Rectal smooth muscle tissue (tissue), 1 donor: Measurements from ENCODE around the gene SF3A1.

Source experiments
- H3K27ac ChIP-seq: one replicate; pipeline ENCODE4 v1.7.0; 2013; ENCODE audit warnings: low read depth, low read length, inconsistent platforms
- H3K27me3 ChIP-seq: one replicate; pipeline ENCODE4 v1.7.0; 2013; ENCODE audit warnings: low read length; ENCODE audit not compliant: control insufficient read depth, insufficient read depth
- H3K36me3 ChIP-seq: one replicate; pipeline ENCODE4 v1.7.0; 2013; ENCODE audit warnings: low read length; ENCODE audit not compliant: control insufficient read depth, insufficient read depth
- H3K4me1 ChIP-seq: one replicate; pipeline ENCODE4 v1.7.0; 2013; ENCODE audit warnings: low read length; ENCODE audit not compliant: control insufficient read depth, insufficient read depth
- H3K4me3 ChIP-seq: one replicate; pipeline ENCODE4 v1.7.0; 2013; ENCODE audit warnings: low read length
- H3K9ac ChIP-seq: one replicate; pipeline ENCODE4 v1.7.0; 2013; ENCODE audit warnings: low read length

SF3A1 gene

DNA sequence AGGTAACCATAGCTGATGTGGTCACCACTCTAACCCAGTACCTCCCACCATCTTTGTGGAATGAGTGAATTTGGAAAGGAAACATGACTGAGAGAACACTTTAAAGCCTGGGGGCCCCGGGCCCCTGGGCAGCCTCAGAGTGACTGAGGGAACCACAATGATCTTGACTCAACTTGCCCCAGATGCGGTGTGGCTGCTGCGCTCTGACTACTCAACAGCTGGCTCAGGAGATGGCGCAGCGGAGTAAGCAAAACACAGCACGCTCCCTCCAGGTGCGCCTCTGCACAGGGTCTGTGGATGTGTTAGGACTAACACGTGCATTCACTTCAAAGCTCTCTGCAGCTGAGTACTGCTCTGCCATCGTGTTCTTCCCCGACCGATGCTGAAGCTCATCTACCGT lies 24.6 kb upstream of the SF3A1 start:
- H3K27ac ChIP-seq = no peak overlapping the region

DNA sequence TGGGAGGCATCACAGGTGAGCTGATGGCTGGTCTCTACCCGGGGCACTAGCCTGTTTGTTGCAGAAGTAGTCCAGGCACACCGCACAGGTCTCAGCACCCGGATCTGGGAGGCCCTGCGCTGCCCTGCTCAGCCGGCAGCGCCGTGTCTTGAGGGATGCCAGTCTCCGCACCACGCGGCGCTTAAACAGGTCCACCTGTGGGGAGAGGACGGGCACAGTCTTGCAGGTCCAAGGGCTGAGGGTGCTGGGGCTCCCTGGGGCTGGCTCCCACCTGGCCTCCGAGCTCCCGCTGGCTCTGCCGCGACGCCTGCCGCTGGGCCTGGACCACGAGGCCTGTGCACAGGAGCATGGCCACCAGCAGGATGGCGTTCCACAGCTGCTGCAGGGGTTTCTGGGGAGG lies 23.3 kb upstream of the SF3A1 start:
- H3K36me3 ChIP-seq = peaks cover 2% of the 10 kb centered on the region
- no peaks in the 10 kb centered on the region for H3K4me1 ChIP-seq
- H3K9ac ChIP-seq = no peak overlapping the region
- no peak overlapping the region for H3K27ac ChIP-seq
- no peak overlapping the region for H3K4me3 ChIP-seq
- no peaks in the 10 kb centered on the region for H3K27me3 ChIP-seq

More for the DNA sequence above, 24.6 kb upstream of the SF3A1 start:
- Histone ChIP-seq H3K9ac (no peak overlapping the region), H3K36me3 (peaks cover 2% of the 10 kb centered on the region), H3K4me3 (no peak overlapping the region), H3K27me3 (no peaks in the 10 kb centered on the region), H3K4me1 (peaks cover 2% of the 10 kb centered on the region)

DNA sequence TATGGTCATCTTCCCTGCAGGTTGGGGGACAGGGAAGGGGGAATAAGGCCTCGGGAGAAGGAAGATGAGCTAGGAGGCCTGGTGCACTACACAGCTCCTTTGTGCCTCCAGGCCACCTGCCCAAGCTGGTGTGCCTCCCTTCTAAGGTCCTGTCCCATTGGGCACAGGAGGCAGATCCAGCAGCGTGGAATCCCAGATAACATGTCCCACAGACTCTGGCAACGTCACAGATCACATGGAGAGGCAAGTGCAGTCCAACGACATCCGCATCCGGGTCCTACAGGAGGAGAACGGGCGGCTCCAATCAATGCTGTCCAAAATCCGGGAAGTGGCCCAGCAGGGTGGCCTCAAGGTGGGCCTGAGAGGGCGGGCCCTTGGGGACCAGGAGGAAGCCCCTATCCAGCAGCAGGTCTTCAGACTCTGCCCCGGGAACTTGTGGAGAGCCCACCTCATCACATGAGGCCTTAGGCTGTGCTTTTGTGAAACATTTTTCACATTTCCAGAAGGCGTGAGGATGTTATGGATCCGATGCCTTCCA lies 18.7 kb upstream of the SF3A1 start:
- Histone ChIP-seq H3K27ac (no peak overlapping the region), H3K27me3 (no peaks in the 10 kb centered on the region), H3K9ac (no peak overlapping the region), H3K4me1 (no peaks in the 10 kb centered on the region), H3K4me3 (no peak overlapping the region), H3K36me3 (no peaks in the 10 kb centered on the region)

DNA sequence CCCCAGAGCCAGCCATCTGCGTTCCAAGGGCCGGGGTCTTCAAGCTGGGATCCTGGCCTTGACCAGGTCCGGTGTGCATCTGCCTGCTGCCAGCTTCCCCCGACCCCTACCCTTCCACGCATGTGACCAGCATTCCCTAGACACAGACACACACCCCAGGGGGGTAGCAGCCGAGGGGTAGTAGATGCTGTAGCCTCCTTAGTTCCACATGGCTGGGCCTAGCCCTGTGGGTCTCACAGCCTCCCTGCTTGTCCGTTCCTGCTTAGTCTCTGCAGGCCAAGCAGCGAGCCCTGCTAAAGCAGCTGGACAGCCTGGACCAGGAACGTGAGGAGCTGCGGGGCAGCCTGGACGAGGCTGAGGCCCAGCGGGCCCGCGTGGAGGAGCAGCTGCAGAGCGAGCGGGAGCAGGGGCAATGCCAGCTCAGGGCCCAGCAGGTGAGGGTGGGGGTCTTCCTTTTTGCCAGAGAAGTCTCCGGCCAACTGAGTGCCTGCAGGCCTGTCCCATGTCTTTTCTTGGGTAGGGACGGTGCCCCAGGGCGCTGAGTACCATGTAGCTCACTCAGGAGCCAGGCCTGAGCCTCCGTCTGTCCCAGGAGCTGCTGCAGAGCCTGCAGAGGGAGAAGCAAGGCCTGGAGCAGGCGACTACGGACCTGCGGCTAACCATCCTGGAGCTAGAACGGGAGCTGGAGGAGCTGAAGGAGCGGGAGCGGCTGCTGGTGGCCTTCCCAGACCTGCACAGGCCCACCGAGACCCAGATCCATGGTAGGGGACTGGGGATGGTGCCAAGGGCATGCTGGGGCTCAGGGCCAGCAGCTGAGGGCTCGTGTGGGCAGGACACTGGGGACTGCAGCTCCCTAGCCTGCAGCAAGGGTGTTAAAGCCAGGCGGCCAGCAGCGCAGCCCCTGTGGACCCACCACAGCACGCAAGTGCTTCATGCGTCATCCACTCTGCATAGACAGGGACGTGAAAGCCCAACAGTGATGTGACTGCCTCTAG lies 16.9 kb upstream of the SF3A1 start:
- Histone ChIP-seq H3K27ac (no peak overlapping the region), H3K4me3 (no peak overlapping the region), H3K9ac (no peak overlapping the region), H3K36me3 (no peaks in the 10 kb centered on the region), H3K4me1 (no peaks in the 10 kb centered on the region), H3K27me3 (no peaks in the 10 kb centered on the region)

DNA sequence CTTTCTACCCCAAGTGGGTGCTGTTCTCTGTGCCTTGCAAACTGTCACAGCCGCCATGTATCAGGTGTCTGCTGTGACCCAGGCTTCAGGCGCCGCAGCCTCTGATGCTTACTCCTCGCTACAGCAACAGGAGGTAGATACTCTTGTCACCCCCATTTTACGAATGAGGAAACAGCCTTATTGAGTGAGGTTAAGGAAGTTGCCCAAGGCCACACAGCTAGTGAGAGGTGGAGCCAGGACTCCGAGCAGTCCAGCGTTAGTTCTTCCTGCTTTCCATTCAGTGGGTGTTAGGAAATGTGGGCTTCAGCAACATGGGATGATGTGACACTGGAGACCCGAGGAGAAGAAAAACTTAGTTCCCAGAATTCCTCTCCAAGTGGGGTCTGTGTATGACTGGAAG lies 16.2 kb upstream of the SF3A1 start:
- H3K4me1 ChIP-seq = no peaks in the 10 kb centered on the region
- no peak overlapping the region for H3K27ac ChIP-seq

DNA sequence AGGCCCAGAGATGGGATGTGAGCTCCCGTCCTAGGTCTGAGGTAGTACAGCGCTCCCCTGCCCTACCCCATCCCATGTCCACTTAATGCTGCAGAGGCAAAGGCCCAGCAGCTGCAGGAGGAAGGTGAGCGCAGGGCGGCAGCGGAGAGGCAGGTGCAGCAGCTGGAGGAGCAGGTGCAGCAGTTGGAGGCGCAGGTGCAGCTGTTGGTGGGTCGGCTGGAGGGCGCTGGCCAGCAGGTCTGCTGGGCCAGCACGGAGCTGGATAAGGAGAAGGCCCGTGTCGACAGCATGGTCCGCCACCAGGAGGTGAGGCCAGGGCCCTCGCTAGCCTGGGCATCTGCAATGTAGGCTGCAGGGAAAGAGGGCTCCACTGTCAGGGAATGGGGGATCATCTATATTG lies 15.3 kb upstream of the SF3A1 start:
- no peaks in the 10 kb centered on the region for H3K27me3 ChIP-seq
- no peak overlapping the region for H3K9ac ChIP-seq
- H3K4me3 ChIP-seq = no peak overlapping the region
- H3K27ac ChIP-seq = no peak overlapping the region
- H3K36me3 ChIP-seq = no peaks in the 10 kb centered on the region
- H3K4me1 ChIP-seq = no peaks in the 10 kb centered on the region

More for the DNA sequence above, 16.2 kb upstream of the SF3A1 start:
- no peaks in the 10 kb centered on the region for H3K36me3 ChIP-seq
- H3K27me3 ChIP-seq = no peaks in the 10 kb centered on the region
- H3K9ac ChIP-seq = no peak overlapping the region
- no peak overlapping the region for H3K4me3 ChIP-seq

DNA sequence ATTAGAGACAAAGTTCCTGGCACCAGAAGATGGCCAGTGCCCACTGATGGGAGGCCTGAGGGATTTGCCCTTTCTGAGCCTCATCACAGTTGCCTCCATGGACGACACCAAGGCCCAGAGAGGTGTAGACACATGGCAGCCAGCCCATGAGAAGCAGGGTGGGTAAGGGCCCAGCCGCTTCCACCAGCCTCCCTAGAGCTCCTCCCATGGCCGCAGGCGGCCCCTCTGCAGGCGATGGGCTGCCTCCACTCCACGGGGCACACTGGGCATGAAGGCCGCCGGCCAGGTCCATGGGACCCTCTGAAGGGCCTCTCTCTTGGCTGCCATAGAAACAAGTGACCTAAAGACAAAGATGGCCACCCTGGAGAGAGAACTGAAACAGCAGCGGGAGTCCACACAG lies 14.6 kb upstream of the SF3A1 start:
- no peak overlapping the region for H3K9ac ChIP-seq

DNA sequence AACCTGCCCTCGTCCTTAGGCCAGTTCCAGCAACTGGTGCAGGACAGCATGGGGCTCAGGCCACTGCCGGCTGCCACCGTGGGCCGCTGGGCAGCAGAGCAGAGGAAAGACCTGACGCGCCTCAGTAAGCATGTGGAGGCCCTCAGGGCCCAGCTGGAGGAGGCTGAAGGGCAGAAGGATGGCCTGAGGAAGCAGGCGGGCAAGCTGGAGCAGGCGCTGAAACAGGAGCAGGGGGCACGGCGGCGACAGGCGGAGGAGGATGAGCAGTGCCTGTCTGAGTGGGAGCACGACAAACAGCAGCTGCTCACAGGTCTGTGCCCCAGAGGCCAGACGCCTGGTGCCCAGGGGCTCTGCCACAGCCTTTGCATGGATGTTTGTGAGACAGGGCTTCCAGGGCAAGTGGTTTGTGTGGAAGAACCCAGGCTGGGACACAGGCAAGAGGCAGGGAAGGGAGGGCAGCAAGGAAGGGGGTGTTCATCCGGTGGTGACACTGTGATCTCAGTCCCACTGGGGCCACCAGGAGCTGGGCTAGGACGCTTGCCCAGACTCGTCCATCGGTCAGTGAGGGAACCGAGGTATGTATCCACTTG lies 14.0 kb upstream of the SF3A1 start:
- no peak overlapping the region for H3K27ac ChIP-seq
- H3K9ac ChIP-seq = no peak overlapping the region
- H3K27me3 ChIP-seq = no peaks in the 10 kb centered on the region
- no peaks in the 10 kb centered on the region for H3K36me3 ChIP-seq
- no peak overlapping the region for H3K4me3 ChIP-seq
- no peaks in the 10 kb centered on the region for H3K4me1 ChIP-seq

More for the DNA sequence above, 14.6 kb upstream of the SF3A1 start:
- no peaks in the 10 kb centered on the region for H3K36me3 ChIP-seq
- H3K4me3 ChIP-seq = no peak overlapping the region
- no peaks in the 10 kb centered on the region for H3K4me1 ChIP-seq
- H3K27ac ChIP-seq = no peak overlapping the region
- no peaks in the 10 kb centered on the region for H3K27me3 ChIP-seq

DNA sequence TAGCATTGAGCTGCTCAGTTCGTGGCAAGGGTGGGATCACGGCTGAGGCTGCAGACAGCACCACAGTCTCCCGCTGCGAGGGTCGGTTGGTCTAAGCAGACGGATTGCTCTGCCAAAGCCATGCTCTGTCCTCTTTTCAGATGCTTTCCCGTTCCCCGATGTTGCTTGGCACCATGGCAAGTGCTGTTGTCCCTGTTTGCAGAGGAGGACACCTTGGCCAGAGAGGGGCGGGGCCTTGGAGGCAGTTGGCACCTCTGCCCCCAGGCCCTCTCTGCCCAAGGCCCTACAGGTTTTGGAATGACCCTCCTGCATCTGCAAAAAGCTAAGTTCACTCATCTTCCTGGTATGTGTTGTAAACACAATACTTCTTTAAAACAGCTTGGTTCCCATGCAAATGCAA lies 11.7 kb upstream of the SF3A1 start:
- no peak overlapping the region for H3K4me3 ChIP-seq
- H3K36me3 ChIP-seq = no peaks in the 10 kb centered on the region
- H3K27ac ChIP-seq = no peak overlapping the region
- no peaks in the 10 kb centered on the region for H3K4me1 ChIP-seq
- H3K27me3 ChIP-seq = no peaks in the 10 kb centered on the region
- H3K9ac ChIP-seq = no peak overlapping the region

DNA sequence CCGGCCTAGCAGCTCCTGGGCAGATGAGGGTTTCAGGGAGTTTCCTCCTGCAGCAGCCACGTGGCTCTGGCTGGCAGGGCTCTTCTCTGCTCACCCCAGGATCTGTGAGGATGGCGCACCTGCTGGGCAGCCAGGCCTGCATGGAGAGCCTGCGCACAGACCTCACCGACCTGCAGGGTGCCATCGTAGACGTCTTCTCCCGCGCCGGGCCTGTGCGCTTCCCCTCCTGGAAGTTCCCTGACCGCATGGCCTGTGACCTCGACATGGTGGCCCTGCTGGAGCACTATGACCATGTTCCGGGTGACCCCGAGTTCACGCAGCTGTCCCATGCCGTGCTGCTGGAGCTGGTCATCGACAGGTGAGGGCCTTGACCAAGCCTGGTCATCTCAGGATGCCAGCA lies 9.2 kb upstream of the SF3A1 start:
- Histone ChIP-seq H3K4me1 (no peaks in the 10 kb centered on the region), H3K36me3 (no peaks in the 10 kb centered on the region), H3K27me3 (no peaks in the 10 kb centered on the region), H3K4me3 (no peak overlapping the region), H3K9ac (no peak overlapping the region), H3K27ac (no peak overlapping the region)

DNA sequence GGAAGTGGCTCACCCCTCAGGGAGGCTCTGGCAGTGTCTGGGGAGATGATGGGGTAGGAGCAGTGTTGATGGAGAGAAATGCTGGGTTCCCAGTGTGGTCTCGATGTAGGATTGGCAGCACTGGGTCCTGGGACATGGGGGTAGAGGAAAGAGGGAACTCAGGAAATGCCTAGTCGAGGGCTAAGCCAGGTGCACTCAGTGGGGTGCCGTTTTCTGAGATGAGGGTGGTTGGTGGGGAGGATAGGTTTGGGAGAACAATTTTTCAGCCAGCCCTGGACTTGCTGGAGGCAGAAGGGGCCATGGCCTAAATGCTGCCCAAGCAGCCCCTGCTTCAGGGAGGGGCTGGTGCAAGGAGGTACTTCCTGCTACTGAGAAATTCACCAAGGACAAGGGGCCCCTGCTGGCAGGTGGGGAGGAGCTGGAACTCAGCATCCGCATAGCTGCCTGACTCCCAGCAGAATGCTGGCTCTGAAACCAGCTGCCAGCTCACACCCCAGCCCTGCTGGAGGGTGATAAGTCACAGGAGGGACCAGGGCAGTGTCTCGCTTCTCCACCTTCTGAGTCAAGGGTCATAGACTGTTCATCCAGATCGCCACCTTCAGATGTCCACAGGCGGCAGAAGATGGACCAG lies 6.1 kb upstream of the SF3A1 start:
- Histone ChIP-seq H3K4me3 (no peak overlapping the region), H3K27me3 (no peaks in the 10 kb centered on the region), H3K27ac (no peak overlapping the region), H3K9ac (no peak overlapping the region), H3K36me3 (no peaks in the 10 kb centered on the region), H3K4me1 (no peaks in the 10 kb centered on the region)

DNA sequence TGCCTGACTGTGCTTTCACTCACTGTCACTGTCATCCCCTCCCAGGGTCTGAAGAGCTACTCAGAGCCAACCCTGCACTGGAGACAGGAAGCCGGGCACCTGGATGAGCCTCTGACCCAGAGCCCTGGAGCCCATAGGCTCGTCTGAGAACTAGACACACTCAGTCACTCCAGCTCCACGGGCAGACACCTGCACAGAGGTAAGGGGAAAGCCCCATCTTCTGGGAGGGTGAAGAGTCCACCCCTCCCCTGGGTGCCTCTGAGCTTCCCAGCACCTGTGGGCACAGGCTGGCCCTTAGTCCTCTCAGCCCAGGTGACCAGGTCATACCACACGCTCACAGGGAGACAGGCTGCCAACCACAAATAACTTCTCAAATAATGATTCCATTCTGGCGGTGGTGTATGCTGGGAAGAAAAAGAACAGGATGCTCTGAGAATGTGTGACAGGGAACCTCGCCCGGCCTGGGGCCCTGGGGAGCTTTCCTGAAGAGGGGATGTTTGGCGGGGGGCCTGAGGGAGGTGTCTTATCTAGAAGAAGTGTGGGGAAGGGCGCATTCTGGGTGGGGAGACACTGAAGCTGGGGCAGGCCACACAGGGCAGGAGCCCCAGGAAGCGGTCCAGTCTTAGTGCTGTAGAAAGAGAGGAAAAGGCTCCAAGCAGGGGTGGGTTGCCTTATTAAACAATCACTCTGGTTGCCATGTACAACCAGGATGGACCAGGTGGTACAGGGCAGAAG lies 5.4 kb upstream of the SF3A1 start:
- Histone ChIP-seq H3K4me3 (no peak overlapping the region), H3K36me3 (no peaks in the 10 kb centered on the region), H3K27ac (no peak overlapping the region), H3K4me1 (no peaks in the 10 kb centered on the region), H3K27me3 (no peaks in the 10 kb centered on the region), H3K9ac (no peak overlapping the region)
